Skeletal muscle cell (primary cell): ENCODE results near the gene PTTG1IP.
A peak's percentile ranks its signal among the peaks of the same experiment; 100 is the strongest.

Source experiments
- DNase-seq: peaks from one replicate; pipeline ENCODE4 v3.0.0-alpha.2; 2010; ENCODE audit warnings: low read depth
- H3K4me3 ChIP-seq: 2 replicates; pipeline ENCODE4 v1.5.1; 2011; ENCODE audit warnings: low read depth, mild to moderate bottlenecking, control low read depth, low read length, moderate library complexity

PTTG1IP gene

GRCh38 chr21:44869781-44870747 is 3.4 kb downstream of the PTTG1IP start:
- peak; percentile 77 for DNase-seq

GRCh38 chr21:44868707-44869106 is 4.8 kb downstream of the PTTG1IP start:
- H3K4me3 ChIP-seq = no peak overlapping the region
- DNase-seq = no peak

More at GRCh38 chr21:44869781-44870747, 3.4 kb downstream of the PTTG1IP start:
- H3K4me3 ChIP-seq = peak overlapping the region; percentile 3

- no peak overlapping the region for H3K4me3 ChIP-seq
- no peak for DNase-seq
Measured at GRCh38 chr21:44867999-44868700, 5.3 kb downstream of the PTTG1IP start.

GRCh38 chr21:44867464-44867863 is 6.0 kb downstream of the PTTG1IP start:
- DNase-seq = no peak
- H3K4me3 ChIP-seq = no peak overlapping the region

- no peak overlapping the region for H3K4me3 ChIP-seq
- DNase-seq = no peak
Measured at GRCh38 chr21:44866780-44867179, 6.7 kb downstream of the PTTG1IP start.

- DNase-seq = no peak
- no peak overlapping the region for H3K4me3 ChIP-seq
Measured at GRCh38 chr21:44865561-44866280, 7.8 kb downstream of the PTTG1IP start.

GRCh38 chr21:44862869-44863685 is 10.4 kb downstream of the PTTG1IP start:
- DNase-seq = no peak

GRCh38 chr21:44858791-44859190 is 14.7 kb downstream of the PTTG1IP start:
- no peak overlapping the region for H3K4me3 ChIP-seq
- DNase-seq = no peak

More at GRCh38 chr21:44862869-44863685, 10.4 kb downstream of the PTTG1IP start:
- no peak overlapping the region for H3K4me3 ChIP-seq

- no peak for DNase-seq
- H3K4me3 ChIP-seq = no peak overlapping the region
Measured at GRCh38 chr21:44858291-44858690, 15.2 kb downstream of the PTTG1IP start.

- DNase-seq = no peak
- no peak overlapping the region for H3K4me3 ChIP-seq
Measured at GRCh38 chr21:44857127-44857892, 16.2 kb downstream of the PTTG1IP start.

- DNase-seq = no peak
- no peak overlapping the region for H3K4me3 ChIP-seq
Measured at GRCh38 chr21:44856131-44856530, 17.4 kb downstream of the PTTG1IP start.

GRCh38 chr21:44855572-44855971 is 17.9 kb downstream of the PTTG1IP start:
- DNase-seq = no peak
- no peak overlapping the region for H3K4me3 ChIP-seq

- H3K4me3 ChIP-seq = no peak overlapping the region
- no peak for DNase-seq
Measured at GRCh38 chr21:44854664-44855446, 18.6 kb downstream of the PTTG1IP start.

- H3K4me3 ChIP-seq = no peak overlapping the region
- DNase-seq = no peak
Measured at GRCh38 chr21:44854391-44854663, 19.2 kb downstream of the PTTG1IP start.

- no peak overlapping the region for H3K4me3 ChIP-seq
- DNase-seq = no peak
Measured at GRCh38 chr21:44853601-44854390, 19.7 kb downstream of the PTTG1IP start.

GRCh38 chr21:44850905-44851657 is 22.4 kb downstream of the PTTG1IP start:
- no peak overlapping the region for H3K4me3 ChIP-seq
- no peak for DNase-seq
